Stimulated activated memory B cell treated with anti-CD40 and anti-IgM and Interleukin-4, amounts not matched to agents 10 μg/mL and 1 μg/mL and 100 μg/mL, for 72 hours (primary cell): ENCODE data around the gene UNC93A.
"Not testable (repeated sequence)": the region's sequence is repeated elsewhere in the genome, so short reads cannot be mapped to it uniquely, and the experiment has no call there.

Source experiments
- ATAC-seq: fragments of 150-1000 bp; cut with Tn5 transposase; 2 replicates; pipeline ENCODE4 v1.10.0; 2021
- H3K27ac Mint-ChIP-seq: one replicate; pipeline ENCODE4 v1.8.0; 2022; ENCODE audit warnings: mild to moderate bottlenecking, mixed read lengths
- H3K27me3 Mint-ChIP-seq: one replicate; pipeline ENCODE4 v1.8.0; 2022; ENCODE audit warnings: mixed read lengths
- H3K36me3 Mint-ChIP-seq: one replicate; pipeline ENCODE4 v1.8.0; 2022; ENCODE audit warnings: mixed read lengths
- H3K4me1 Mint-ChIP-seq: one replicate; pipeline ENCODE4 v1.8.0; 2022; ENCODE audit warnings: mixed read lengths
- H3K4me3 Mint-ChIP-seq: one replicate; pipeline ENCODE4 v1.8.0; 2022; ENCODE audit warnings: mild to moderate bottlenecking, moderate library complexity, mixed read lengths
- H3K9me3 Mint-ChIP-seq: one replicate; pipeline ENCODE4 v1.8.0; 2022; ENCODE audit warnings: mixed read lengths

UNC93A gene

GRCh38 chr6:167282165-167282564 is 8.9 kb upstream of the UNC93A start:
- Mint-ChIP-seq H3K36me3 (no peaks in the 10 kb centered on the region), H3K27me3 (peaks cover 30% of the 10 kb centered on the region), H3K4me3 (no peak overlapping the region), H3K9me3 (no peaks in the 10 kb centered on the region), H3K27ac (no peak overlapping the region), H3K4me1 (no peaks in the 10 kb centered on the region)
- ATAC-seq: no peak

- not testable (repeated sequence) for H3K4me1 Mint-ChIP-seq, H3K27ac Mint-ChIP-seq, H3K9me3 Mint-ChIP-seq, H3K4me3 Mint-ChIP-seq, H3K36me3 Mint-ChIP-seq
- peak; percentile 34 for ATAC-seq
- peaks cover 11% of the 10 kb centered on the region for H3K27me3 Mint-ChIP-seq
These were observed 6.5 kb upstream of the UNC93A start for GRCh38 chr6:167284565-167284964.

- Mint-ChIP-seq H3K36me3 (no peaks in the 10 kb centered on the region), H3K27me3 (peaks cover 11% of the 10 kb centered on the region), H3K4me3 (no peak overlapping the region), H3K27ac (no peak overlapping the region), H3K4me1 (no peaks in the 10 kb centered on the region), H3K9me3 (no peaks in the 10 kb centered on the region)
- no peak for ATAC-seq
These were observed 5.9 kb upstream of the UNC93A start for GRCh38 chr6:167285077-167285770.

- Mint-ChIP-seq H3K27ac (no peak overlapping the region), H3K4me1 (no peaks in the 10 kb centered on the region), H3K36me3 (no peaks in the 10 kb centered on the region), H3K27me3 (peaks cover 7% of the 10 kb centered on the region), H3K4me3 (no peak overlapping the region), H3K9me3 (no peaks in the 10 kb centered on the region)
- no peak for ATAC-seq
These were observed 3.5 kb upstream of the UNC93A start for GRCh38 chr6:167287513-167288048.

- not testable (repeated sequence) for H3K4me3 Mint-ChIP-seq, H3K4me1 Mint-ChIP-seq, H3K9me3 Mint-ChIP-seq, H3K27ac Mint-ChIP-seq, H3K36me3 Mint-ChIP-seq
- H3K27me3 Mint-ChIP-seq: peaks cover 16% of the 10 kb centered on the region
- peak; percentile 79 for ATAC-seq
These were observed 2.4 kb upstream of the UNC93A start for GRCh38 chr6:167288591-167289225.

- not testable (repeated sequence) for H3K36me3 Mint-ChIP-seq, H3K27ac Mint-ChIP-seq, H3K4me3 Mint-ChIP-seq, H3K9me3 Mint-ChIP-seq, ATAC-seq, H3K4me1 Mint-ChIP-seq
- H3K27me3 Mint-ChIP-seq: peaks cover 22% of the 10 kb centered on the region
These were observed 1.8 kb upstream of the UNC93A start for GRCh38 chr6:167289291-167289690.

GRCh38 chr6:167291623-167292300 is 647 bp downstream of the UNC93A start:
- H3K36me3 Mint-ChIP-seq: no peaks in the 10 kb centered on the region
- no peaks in the 10 kb centered on the region for H3K9me3 Mint-ChIP-seq
- H3K4me3 Mint-ChIP-seq: no peak overlapping the region
- H3K4me1 Mint-ChIP-seq: no peaks in the 10 kb centered on the region
- ATAC-seq: no peak
- peaks cover 46% of the 10 kb centered on the region for H3K27me3 Mint-ChIP-seq
- H3K27ac Mint-ChIP-seq: no peak overlapping the region

- H3K4me1 Mint-ChIP-seq: no peaks in the 10 kb centered on the region
- H3K27me3 Mint-ChIP-seq: peaks cover 52% of the 10 kb centered on the region
- H3K9me3 Mint-ChIP-seq: no peaks in the 10 kb centered on the region
- H3K4me3 Mint-ChIP-seq: no peak overlapping the region
- ATAC-seq: no peak
- H3K27ac Mint-ChIP-seq: no peak overlapping the region
- no peaks in the 10 kb centered on the region for H3K36me3 Mint-ChIP-seq
These were observed 1.4 kb downstream of the UNC93A start for GRCh38 chr6:167292301-167293087.

GRCh38 chr6:167293088-167293589 is 2.0 kb downstream of the UNC93A start:
- no peak overlapping the region for H3K4me3 Mint-ChIP-seq
- H3K27me3 Mint-ChIP-seq: peaks cover 59% of the 10 kb centered on the region
- H3K36me3 Mint-ChIP-seq: no peaks in the 10 kb centered on the region
- ATAC-seq: no peak
- no peak overlapping the region for H3K27ac Mint-ChIP-seq
- peaks cover 3% of the 10 kb centered on the region for H3K9me3 Mint-ChIP-seq
- H3K4me1 Mint-ChIP-seq: peaks cover 6% of the 10 kb centered on the region

- H3K27me3 Mint-ChIP-seq: peaks cover 63% of the 10 kb centered on the region
- no peak overlapping the region for H3K4me3 Mint-ChIP-seq
- no peaks in the 10 kb centered on the region for H3K36me3 Mint-ChIP-seq
- peaks cover 3% of the 10 kb centered on the region for H3K9me3 Mint-ChIP-seq
- peaks cover 11% of the 10 kb centered on the region for H3K4me1 Mint-ChIP-seq
- H3K27ac Mint-ChIP-seq: no peak overlapping the region
- ATAC-seq: peak; percentile 4
These were observed 2.5 kb downstream of the UNC93A start for GRCh38 chr6:167293590-167294091.

GRCh38 chr6:167294241-167294640 is 3.1 kb downstream of the UNC93A start:
- ATAC-seq: no peak
- Mint-ChIP-seq H3K36me3 (no peaks in the 10 kb centered on the region), H3K27me3 (peaks cover 63% of the 10 kb centered on the region), H3K4me3 (no peak overlapping the region), H3K9me3 (peaks cover 3% of the 10 kb centered on the region), H3K4me1 (peaks cover 12% of the 10 kb centered on the region), H3K27ac (no peak overlapping the region)

- Mint-ChIP-seq H3K4me3 (no peak overlapping the region), H3K36me3 (no peaks in the 10 kb centered on the region), H3K9me3 (peaks cover 3% of the 10 kb centered on the region), H3K4me1 (peaks cover 12% of the 10 kb centered on the region), H3K27ac (no peak overlapping the region), H3K27me3 (peaks cover 69% of the 10 kb centered on the region)
- no peak for ATAC-seq
These were observed 3.8 kb downstream of the UNC93A start for GRCh38 chr6:167294651-167295494.

- no peak for ATAC-seq
- peaks cover 76% of the 10 kb centered on the region for H3K27me3 Mint-ChIP-seq
- H3K36me3 Mint-ChIP-seq: no peaks in the 10 kb centered on the region
- H3K9me3 Mint-ChIP-seq: peaks cover 3% of the 10 kb centered on the region
- H3K4me1 Mint-ChIP-seq: peaks cover 12% of the 10 kb centered on the region
- H3K27ac Mint-ChIP-seq: no peak overlapping the region
- no peak overlapping the region for H3K4me3 Mint-ChIP-seq
These were observed 4.6 kb downstream of the UNC93A start for GRCh38 chr6:167295495-167296292.
